Measurements from ENCODE around the gene S100A6.
A peak's percentile ranks its signal among the peaks of the same experiment; 100 is the strongest.

S100A6 gene

DNA sequence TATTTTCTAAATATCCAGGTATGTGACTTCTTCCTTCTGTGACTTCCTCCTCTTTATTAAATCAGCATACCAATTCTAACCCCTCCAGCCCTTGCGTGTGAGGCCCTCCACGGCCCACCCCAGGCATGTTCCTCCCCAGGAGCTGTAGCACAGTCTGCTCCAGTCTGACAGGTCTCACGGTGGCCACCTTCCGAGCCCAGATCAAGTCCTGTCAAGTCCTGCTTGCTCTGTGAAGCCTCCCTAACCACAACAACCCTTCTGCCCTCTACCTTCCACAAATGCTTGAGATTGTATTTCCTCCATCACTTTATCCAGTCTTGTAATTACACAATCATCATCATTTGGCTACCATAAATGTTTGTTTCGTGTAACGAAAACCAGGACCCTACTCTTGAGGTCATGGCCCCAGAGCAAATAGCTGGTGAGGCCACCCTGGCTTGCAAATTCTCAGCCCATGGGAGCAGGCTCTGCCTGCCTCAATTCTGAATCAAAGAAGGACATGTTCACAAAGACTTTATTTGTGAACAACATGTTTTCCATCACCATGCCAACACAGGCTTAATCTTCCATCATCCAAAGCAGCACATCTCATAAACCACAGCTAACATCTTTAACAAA lies 42.3 kb downstream of the S100A6 start:
- no peak for DNase-seq

DNA sequence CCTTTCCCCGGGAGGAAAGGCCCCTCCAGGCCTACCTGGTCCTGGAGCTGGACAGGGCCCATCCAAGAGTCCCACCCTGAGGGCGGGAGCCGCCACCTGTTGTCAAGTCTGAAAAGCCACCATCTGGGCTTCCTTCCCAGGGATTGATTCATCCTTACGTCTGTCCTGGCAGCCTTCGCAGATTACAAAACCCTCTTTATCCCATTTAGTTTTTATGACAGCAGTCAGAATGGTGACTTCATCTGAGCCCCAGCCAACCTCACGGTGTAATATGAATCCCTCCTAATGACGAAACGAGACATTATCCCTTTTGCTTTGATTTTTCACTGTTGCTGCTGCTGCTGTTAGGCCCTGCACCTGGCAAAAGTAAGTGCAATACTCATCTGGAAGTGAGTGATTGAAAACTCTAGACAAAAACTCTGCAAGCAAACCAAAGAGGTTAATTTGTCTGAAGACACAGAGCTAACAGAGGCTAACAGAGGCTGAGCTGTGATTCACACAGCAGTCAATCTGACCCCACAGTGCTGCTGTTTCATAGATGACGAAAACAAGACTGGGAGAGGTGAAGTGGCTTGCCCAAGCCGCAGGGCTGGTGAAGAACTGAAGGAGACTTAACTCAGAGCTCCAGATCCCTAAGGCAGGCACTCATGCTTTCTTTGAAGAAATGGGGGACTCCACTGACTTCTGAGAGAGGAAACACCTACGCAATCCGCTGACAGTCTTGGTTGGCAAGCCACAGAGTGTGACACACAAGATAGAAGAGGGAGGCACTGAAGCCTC lies 45.3 kb downstream of the S100A6 start:
- DNase-seq, result peak in 1 of 2 donors; percentile 27

DNA sequence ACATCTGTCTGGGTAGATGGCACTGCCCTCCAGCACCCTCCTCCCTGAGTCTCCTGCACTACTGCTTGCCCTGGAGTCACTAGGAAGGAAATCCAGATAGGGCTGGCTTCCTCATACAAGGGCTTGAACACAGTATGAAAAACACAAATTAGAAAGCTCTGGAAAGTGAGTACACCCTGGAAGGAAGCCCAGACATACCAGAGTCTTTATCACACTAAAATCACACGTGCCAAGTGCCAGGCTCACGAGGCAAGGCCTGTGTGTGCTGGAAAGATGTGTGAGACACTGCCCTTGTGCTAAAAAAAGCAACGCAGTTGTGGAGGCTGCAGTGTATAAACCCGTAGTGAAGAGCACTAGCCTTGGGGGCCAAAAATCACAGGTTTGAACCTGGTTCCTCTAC lies 47.1 kb downstream of the S100A6 start:
- DNase-seq, result no peak

GRCh38 chr1:153487707-153488106 lies 48.1 kb downstream of the S100A6 start:
- DNase-seq, result no peak

GRCh38 chr1:153485863-153486262 lies 49.9 kb downstream of the S100A6 start:
- no peak for DNase-seq
